GM12878 (cell line): ENCODE results near the gene REPS2. TPM values are rescaled to one million over a fixed set of nuclear protein-coding genes. Genes with fewer than 3 reads are reported as not detected.

Experiments used
- ATAC-seq: fragments of 200-7000 bp; cut with Tn5 transposase; 3 replicates; pipeline ENCODE4 v1.9.1; 2020; ENCODE audit warnings: mild to moderate bottlenecking, moderate library complexity
- BruUV-seq: library from RNA; stranded (reverse); fragments of 400-500 nt; replicated peaks from 2 replicates; lab custom pipeline; 2021; lab: Mats Ljungman, UMichigan
- CTCF ChIA-PET: fragments of 300-600 bp; sonication (Branson Sonifier 250); formaldehyde crosslinking; extraction: SDS; loops from one replicate; lab custom pipeline; 2021; ENCODE audit warnings: inconsistent platforms; lab: Yijun Ruan, JAX
- POLR2A ChIA-PET: fragments of 350-600 bp; formaldehyde crosslinking; extraction: SDS; loops from one replicate; lab custom pipeline; 2021; ENCODE audit warnings: inconsistent platforms; lab: Charles Lee
- RAD21 ChIA-PET: fragments of 300-600 bp; sonication (Branson Sonifier 250); formaldehyde crosslinking; loops from one replicate; lab custom pipeline; 2023; ENCODE audit warnings: antibody characterized with exemption; ENCODE audit not compliant: unreplicated experiment; lab: Charles Lee
- SMC1A ChIA-PET: fragments of 300-600 bp; sonication (Branson Sonifier 250); formaldehyde crosslinking; loops from one replicate; lab custom pipeline; 2023; ENCODE audit not compliant: unreplicated experiment, uncharacterized antibody; lab: Charles Lee
- DNase-seq: peaks from one replicate; pipeline ENCODE4 v3.0.0-alpha.2; 2011; ENCODE audit warnings: low read depth, low spot score
- FAIRE-seq: peaks from 3 replicates; lab custom pipeline; 2011; peaks lifted over from hg19 to GRCh38; lab: Jason Lieb, UNC
- H2AFZ ChIP-seq: 2 replicates; pipeline ENCODE4 v1.6.0; 2011; ENCODE audit warnings: low read depth, low read length, control low read depth; ENCODE audit not compliant: control insufficient read depth
- H3K27ac ChIP-seq: 2 replicates; pipeline ENCODE4 v1.5.1; 2011; ENCODE audit warnings: control low read depth; ENCODE audit not compliant: control insufficient read depth, insufficient read depth
- H3K27me3 ChIP-seq, 2 experiments: replicated peaks in 1 of 2; 2 replicates each; pipeline versions ENCODE4 v1.6.0 to v1.6.1; 2011; ENCODE audit warnings: low read length in 1 of 2; ENCODE audit not compliant: control insufficient read depth in 2 of 2, insufficient read depth in 2 of 2
- H3K36me3 ChIP-seq, 2 experiments: 2 replicates each; pipeline ENCODE4 v1.5.1; 2011; ENCODE audit warnings: low read length in 1 of 2; ENCODE audit not compliant: control insufficient read depth in 2 of 2, insufficient read depth in 2 of 2
- H3K4me1 ChIP-seq: 2 replicates; pipeline ENCODE4 v1.6.1; 2011; ENCODE audit warnings: mild to moderate bottlenecking, low read length, moderate library complexity, mixed read lengths; ENCODE audit not compliant: control insufficient read depth, insufficient read depth
- H3K4me2 ChIP-seq: 2 replicates; pipeline ENCODE4 v1.6.0; 2011; ENCODE audit warnings: control low read depth; ENCODE audit not compliant: control insufficient read depth, insufficient read depth
- H3K4me3 ChIP-seq: fragments of 200-600 bp; sonication (generic); 2 replicates; pipeline ENCODE4 v1.5.1; 2016
- H3K79me2 ChIP-seq: 2 replicates; pipeline ENCODE4 v1.6.0; 2011; ENCODE audit warnings: low read length; ENCODE audit not compliant: control insufficient read depth, insufficient read depth
- H3K9ac ChIP-seq: 2 replicates; pipeline ENCODE4 v1.8.0; 2011; ENCODE audit warnings: low read length, control low read depth, mixed read lengths; ENCODE audit not compliant: control insufficient read depth, insufficient read depth
- H3K9me3 ChIP-seq: replicated peaks from 3 replicates; pipeline ENCODE4 v1.5.1; 2011; ENCODE audit warnings: mild to moderate bottlenecking, low read length; ENCODE audit not compliant: control insufficient read depth, insufficient read depth
- H4K20me1 ChIP-seq: 2 replicates; pipeline ENCODE4 v1.6.0; 2011; ENCODE audit not compliant: control insufficient read depth, insufficient read depth
- BRCA1 ChIP-seq: IDR thresholded peaks from 2 replicates; pipeline ENCODE4 v1.6.1; 2011; ENCODE audit warnings: low read depth, low read length, improper control_type of control experiment
- CBX5 ChIP-seq: sonication (generic); IDR thresholded peaks from 2 replicates; pipeline ENCODE4 v1.6.1; 2016; ENCODE audit warnings: low read depth, moderate library complexity, mild to moderate bottlenecking, inconsistent platforms
- EP300 ChIP-seq, 2 experiments: fragments of 150-350 bp in 1 of 2; IDR thresholded peaks; 2 replicates each; pipeline ENCODE4 v1.6.1; 2011 to 2012; ENCODE audit warnings: low read depth in 2 of 2, low read length in 2 of 2, borderline replicate concordance in 1 of 2, improper control_type of control experiment in 1 of 2, inconsistent platforms in 1 of 2; ENCODE audit not compliant: control insufficient read depth in 1 of 2
- GATAD2B ChIP-seq: fragments of 450-650 bp; conservative IDR thresholded peaks from 2 replicates; pipeline ENCODE4 v1.6.1; 2017; ENCODE audit warnings: low read depth, mild to moderate bottlenecking, moderate library complexity
- MTA2 ChIP-seq: fragments of 450-650 bp; IDR thresholded peaks from 2 replicates; pipeline ENCODE4 v1.6.1; 2016; ENCODE audit warnings: low read depth, mild to moderate bottlenecking, moderate library complexity
- NR2C1 ChIP-seq: fragments of 450-650 bp; IDR thresholded peaks from 2 replicates; pipeline ENCODE4 v1.6.1; 2017; ENCODE audit warnings: antibody characterized with exemption, mild to moderate bottlenecking, moderate library complexity
- RB1 ChIP-seq: fragments of 450-650 bp; formaldehyde crosslinking; IDR thresholded peaks from 2 replicates; pipeline ENCODE4 v1.6.1; 2017; ENCODE audit warnings: mild to moderate bottlenecking, borderline replicate concordance
- ZNF622 ChIP-seq: fragments of 450-650 bp; IDR thresholded peaks from 2 replicates; pipeline ENCODE4 v1.6.1; 2017; ENCODE audit warnings: mild to moderate bottlenecking, inconsistent platforms
- WGBS: methylation state at CpG from one replicate; pipeline ENCODE4 v1.1.6; 2016; ENCODE audit warnings: low lambda C conversion rate; ENCODE audit not compliant: insufficient replicate concordance, insufficient coverage; ENCODE audit errors: missing lambda C conversion rate; 5-methylcytosine and 5-hydroxymethylcytosine counted together
- in situ Hi-C: fragments of 300-500 bp; cut with MboI; formaldehyde crosslinking; loops from 9 replicates; pipeline ENCODE4 v1.14.3; 2018; ENCODE audit warnings: mixed read lengths
- intact Hi-C: fragments of 100-400 bp; cut with micrococcal nuclease; formaldehyde crosslinking; loops from one replicate; pipeline ENCODE4 v1.14.2; 2022; ENCODE audit not compliant: unreplicated experiment
- polyA plus RNA-seq, 11 experiments: library from polyadenylated mRNA; depleted of rRNA in 4 of 11; unstranded in 6 of 11; stranded (reverse) in 5 of 11; fragments of >200 nt; fragmentation: Nextera tagmentation in 4 of 11; fragmentation: Illumina TruSeq in 1 of 11; extraction: Ambion mirVana in 4 of 11; extraction: Trizol in 1 of 11; gene quantifications; 1 replicate in 1 of 11; 2 replicates in 10 of 11; pipeline versions ENCODE4 v1.2.1 to v1.2.3, GENCODE V29; 2011 to 2016; ENCODE audit warnings: inconsistent platforms in 2 of 11, missing spikeins in 2 of 11, low read depth in 1 of 11
- total RNA-seq, 4 experiments: library from RNA; depleted of rRNA in 3 of 4; stranded (reverse); fragments of >200 nt in 3 of 4; fragmentation: Illumina TruSeq in 1 of 4; extraction: Trizol in 1 of 4; gene quantifications; 2 replicates each; pipeline versions ENCODE4 v1.2.1 to v1.2.3, GENCODE V29; 2013 to 2021
- TF ChIP-seq, protein P1 (sequence below): IDR thresholded peaks from 2 replicates; pipeline ENCODE4 v1.6.1; 2011; ENCODE audit warnings: low read depth, low read length, improper control_type of control experiment, borderline replicate concordance
- TF ChIP-seq, protein P2 (sequence below): IDR thresholded peaks from 2 replicates; pipeline ENCODE4 v1.6.1; 2011; ENCODE audit warnings: borderline replicate concordance, low read depth, mild to moderate bottlenecking, moderate library complexity, mixed read lengths, low read length; ENCODE audit not compliant: insufficient read depth; ENCODE audit errors: extremely low read length
- TF ChIP-seq, protein P3 (sequence below): fragments of 450-650 bp; IDR thresholded peaks from 2 replicates; pipeline ENCODE4 v1.6.1; 2018; ENCODE audit warnings: borderline replicate concordance, mild to moderate bottlenecking; ENCODE audit not compliant: partially characterized antibody
- TF ChIP-seq, protein P4 (sequence below): IDR thresholded peaks from 2 replicates; pipeline ENCODE4 v1.6.1; 2012; ENCODE audit warnings: low read depth, low read length, improper control_type of control experiment
- TF ChIP-seq, protein P5 (sequence below): fragments of 450-650 bp; IDR thresholded peaks from 2 replicates; pipeline ENCODE4 v1.6.1; 2016; ENCODE audit warnings: mild to moderate bottlenecking

REPS2 gene
- total and polyA plus RNA-seq, 10 of the 15 experiments (the other 5 are each of a cell fraction or from before 2014, with no cell fraction given), result 2.1 to 6.8 (median 3.9) TPM

DNA sequence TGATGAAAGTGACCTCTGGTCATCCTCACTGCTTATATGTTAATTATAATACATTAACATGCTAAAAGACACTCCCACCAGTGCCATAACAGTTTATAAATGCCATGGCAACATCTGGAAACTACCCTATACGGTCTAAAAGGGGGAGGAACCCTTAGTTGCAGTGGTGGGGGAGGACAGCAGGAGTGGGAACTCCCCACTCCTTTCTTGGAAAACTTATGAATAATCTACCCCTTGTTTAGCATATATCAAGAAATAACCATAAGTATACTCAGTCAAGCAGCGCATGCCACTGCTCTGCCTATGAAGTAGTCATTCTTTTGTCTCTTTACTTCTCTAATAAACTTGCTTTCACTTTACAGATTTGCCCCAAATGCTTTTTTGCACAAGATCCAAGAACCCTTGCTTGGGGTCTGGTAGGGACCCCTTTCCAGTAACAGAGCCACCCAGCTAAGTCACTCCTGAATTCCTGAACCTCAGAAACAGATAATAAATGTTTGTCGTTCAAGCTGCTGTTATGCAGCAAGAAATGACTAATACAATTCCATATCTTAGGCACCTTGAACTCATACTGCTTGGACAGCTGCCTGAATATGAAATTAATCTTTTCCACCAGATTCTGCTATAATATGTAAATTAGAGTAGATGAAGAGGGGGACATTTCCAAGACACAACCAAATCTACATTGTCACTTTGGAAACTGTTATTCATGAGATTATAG is 14.4 kb upstream of the REPS2 start (continued):
- TF ChIP-seq, protein P1, sequence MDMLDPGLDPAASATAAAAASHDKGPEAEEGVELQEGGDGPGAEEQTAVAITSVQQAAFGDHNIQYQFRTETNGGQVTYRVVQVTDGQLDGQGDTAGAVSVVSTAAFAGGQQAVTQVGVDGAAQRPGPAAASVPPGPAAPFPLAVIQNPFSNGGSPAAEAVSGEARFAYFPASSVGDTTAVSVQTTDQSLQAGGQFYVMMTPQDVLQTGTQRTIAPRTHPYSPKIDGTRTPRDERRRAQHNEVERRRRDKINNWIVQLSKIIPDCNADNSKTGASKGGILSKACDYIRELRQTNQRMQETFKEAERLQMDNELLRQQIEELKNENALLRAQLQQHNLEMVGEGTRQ, result no peak
- TF ChIP-seq ZNF622, result no peak

DNA sequence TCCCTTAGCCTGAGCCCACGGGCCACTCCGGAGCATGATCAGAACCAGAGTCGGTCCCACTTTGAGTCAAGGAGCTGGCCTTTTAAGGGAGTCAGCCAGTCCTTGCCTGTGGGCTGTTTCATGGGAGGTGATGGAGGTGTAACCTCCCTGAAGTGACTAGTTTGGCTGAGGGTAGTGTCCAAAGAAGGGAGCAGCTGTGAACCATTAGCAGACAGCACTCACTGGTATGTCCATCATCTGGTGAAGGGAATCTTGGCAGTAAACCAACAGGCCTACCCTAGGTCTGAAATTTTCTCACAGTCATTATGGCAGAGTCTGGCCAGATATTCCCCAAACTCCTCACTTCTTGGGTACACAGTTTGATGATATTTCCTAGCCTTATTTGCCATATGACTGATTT is 12.3 kb upstream of the REPS2 start:
- Histone ChIP-seq H3K27ac (no peak overlapping the region), H4K20me1 (no peaks in the 10 kb centered on the region), H2AFZ (no peak overlapping the region), H3K4me1 (no peaks in the 10 kb centered on the region), H3K4me2 (no peak overlapping the region), H3K9me3 (no peaks in the 10 kb centered on the region; the same call in 2 of the 3 replicates), H3K79me2 (no peaks in the 10 kb centered on the region), H3K27me3 (no peaks in the 10 kb centered on the region; a peak in 1 of 4 replicates), H3K36me3 (no peaks in the 10 kb centered on the region), H3K4me3 (no peak overlapping the region), H3K9ac (no peak overlapping the region)
- DNase-seq (no peak), ATAC-seq (no peak), FAIRE-seq (no peak)
- CTCF ChIA-PET, result no interaction called here
- 38% methylated on average over 3 of the region's 3 CpGs for WGBS
- BruUV-seq, result no TSS peak
- RAD21 ChIA-PET, result no interaction called here
- intact Hi-C loops (no loop called here), in situ Hi-C loops (no loop called here)
- POLR2A ChIA-PET, result no interaction called here
- SMC1A ChIA-PET, result interaction anchor here (0.9 to 1.5 kb wide), 2 partner anchors 21 to 43 kb away, joined by 3 to 4 read pairs; no protein-coding TSS in a partner anchor
- TF ChIP-seq BRCA1 (no peak), GATAD2B (no peak), NR2C1 (no peak), MTA2 (no peak), EP300 (IDR thresholded peaks at IDR 0.05; ENCODE audit: borderline replicate concordance in 1 of 2, control insufficient read depth in 1 of 2, low read depth in 2 of 2, low read length in 2 of 2) (no peak), RB1 (no peak), CBX5 (no peak)
- TF ChIP-seq, protein P2, sequence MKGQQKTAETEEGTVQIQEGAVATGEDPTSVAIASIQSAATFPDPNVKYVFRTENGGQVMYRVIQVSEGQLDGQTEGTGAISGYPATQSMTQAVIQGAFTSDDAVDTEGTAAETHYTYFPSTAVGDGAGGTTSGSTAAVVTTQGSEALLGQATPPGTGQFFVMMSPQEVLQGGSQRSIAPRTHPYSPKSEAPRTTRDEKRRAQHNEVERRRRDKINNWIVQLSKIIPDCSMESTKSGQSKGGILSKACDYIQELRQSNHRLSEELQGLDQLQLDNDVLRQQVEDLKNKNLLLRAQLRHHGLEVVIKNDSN, result no peak
- TF ChIP-seq, protein P3, sequence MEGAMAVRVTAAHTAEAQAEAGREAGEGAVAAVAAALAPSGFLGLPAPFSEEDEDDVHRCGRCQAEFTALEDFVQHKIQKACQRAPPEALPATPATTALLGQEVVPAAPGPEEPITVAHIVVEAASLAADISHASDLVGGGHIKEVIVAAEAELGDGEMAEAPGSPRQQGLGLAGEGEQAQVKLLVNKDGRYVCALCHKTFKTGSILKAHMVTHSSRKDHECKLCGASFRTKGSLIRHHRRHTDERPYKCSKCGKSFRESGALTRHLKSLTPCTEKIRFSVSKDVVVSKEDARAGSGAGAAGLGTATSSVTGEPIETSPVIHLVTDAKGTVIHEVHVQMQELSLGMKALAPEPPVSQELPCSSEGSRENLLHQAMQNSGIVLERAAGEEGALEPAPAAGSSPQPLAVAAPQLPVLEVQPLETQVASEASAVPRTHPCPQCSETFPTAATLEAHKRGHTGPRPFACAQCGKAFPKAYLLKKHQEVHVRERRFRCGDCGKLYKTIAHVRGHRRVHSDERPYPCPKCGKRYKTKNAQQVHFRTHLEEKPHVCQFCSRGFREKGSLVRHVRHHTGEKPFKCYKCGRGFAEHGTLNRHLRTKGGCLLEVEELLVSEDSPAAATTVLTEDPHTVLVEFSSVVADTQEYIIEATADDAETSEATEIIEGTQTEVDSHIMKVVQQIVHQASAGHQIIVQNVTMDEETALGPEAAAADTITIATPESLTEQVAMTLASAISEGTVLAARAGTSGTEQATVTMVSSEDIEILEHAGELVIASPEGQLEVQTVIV, result no peak
- TF ChIP-seq, protein P4, sequence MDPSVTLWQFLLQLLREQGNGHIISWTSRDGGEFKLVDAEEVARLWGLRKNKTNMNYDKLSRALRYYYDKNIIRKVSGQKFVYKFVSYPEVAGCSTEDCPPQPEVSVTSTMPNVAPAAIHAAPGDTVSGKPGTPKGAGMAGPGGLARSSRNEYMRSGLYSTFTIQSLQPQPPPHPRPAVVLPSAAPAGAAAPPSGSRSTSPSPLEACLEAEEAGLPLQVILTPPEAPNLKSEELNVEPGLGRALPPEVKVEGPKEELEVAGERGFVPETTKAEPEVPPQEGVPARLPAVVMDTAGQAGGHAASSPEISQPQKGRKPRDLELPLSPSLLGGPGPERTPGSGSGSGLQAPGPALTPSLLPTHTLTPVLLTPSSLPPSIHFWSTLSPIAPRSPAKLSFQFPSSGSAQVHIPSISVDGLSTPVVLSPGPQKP, result no peak
- TF ChIP-seq, protein P5, sequence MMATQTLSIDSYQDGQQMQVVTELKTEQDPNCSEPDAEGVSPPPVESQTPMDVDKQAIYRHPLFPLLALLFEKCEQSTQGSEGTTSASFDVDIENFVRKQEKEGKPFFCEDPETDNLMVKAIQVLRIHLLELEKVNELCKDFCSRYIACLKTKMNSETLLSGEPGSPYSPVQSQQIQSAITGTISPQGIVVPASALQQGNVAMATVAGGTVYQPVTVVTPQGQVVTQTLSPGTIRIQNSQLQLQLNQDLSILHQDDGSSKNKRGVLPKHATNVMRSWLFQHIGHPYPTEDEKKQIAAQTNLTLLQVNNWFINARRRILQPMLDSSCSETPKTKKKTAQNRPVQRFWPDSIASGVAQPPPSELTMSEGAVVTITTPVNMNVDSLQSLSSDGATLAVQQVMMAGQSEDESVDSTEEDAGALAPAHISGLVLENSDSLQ, result no peak
